GM13976 (cell line): ENCODE results near the gene NR2F1-AS1.
"Not testable (repeated sequence)": the region's sequence is repeated elsewhere in the genome, so short reads cannot be mapped to it uniquely, and the experiment has no call there.

Source experiments
- DNase-seq: peaks from one replicate; pipeline ENCODE4 v3.0.0; 2012; ENCODE audit warnings: low spot score
- CTCF ChIP-seq: IDR thresholded peaks from 2 replicates; pipeline ENCODE4 v1.5.1; 2012; ENCODE audit warnings: borderline replicate concordance, mild to moderate bottlenecking; ENCODE audit not compliant: insufficient read depth; ENCODE audit errors: extremely low read depth, missing control alignments, control extremely low read depth
- in situ Hi-C: fragments of 300-500 bp; cut with MboI; formaldehyde crosslinking; loops from one replicate; pipeline ENCODE4 v1.12.0; 2022; ENCODE audit warnings: low sequenced_read_pairs, mixed read lengths, inconsistent platforms; ENCODE audit not compliant: unreplicated experiment

NR2F1-AS1 gene

GRCh38 chr5:93477816-93478215 lies 103.2 kb downstream of the NR2F1-AS1 start:
- in situ Hi-C loops = no loop called here
- no peak for TF ChIP-seq CTCF

GRCh38 chr5:93476251-93476742 lies 104.7 kb downstream of the NR2F1-AS1 start:
- in situ Hi-C loops = no loop called here
- no peak for DNase-seq
- no peak for TF ChIP-seq CTCF

More at GRCh38 chr5:93477816-93478215, 103.2 kb downstream of the NR2F1-AS1 start:
- DNase-seq = no peak

- DNase-seq = no peak
- in situ Hi-C loops = no loop called here
- TF ChIP-seq CTCF = no peak
Measured at GRCh38 chr5:93462916-93463315, 118.1 kb downstream of the NR2F1-AS1 start.

GRCh38 chr5:93461756-93462155 lies 119.3 kb downstream of the NR2F1-AS1 start:
- no peak for TF ChIP-seq CTCF
- DNase-seq = no peak
- in situ Hi-C loops = no loop called here

GRCh38 chr5:93460286-93460685 lies 120.7 kb downstream of the NR2F1-AS1 start:
- DNase-seq = no peak
- in situ Hi-C loops = no loop called here
- no peak for TF ChIP-seq CTCF

- DNase-seq, in situ Hi-C loops: not testable (repeated sequence)
Measured at GRCh38 chr5:93456796-93457195, 124.2 kb downstream of the NR2F1-AS1 start.

GRCh38 chr5:93454896-93455295 lies 126.1 kb downstream of the NR2F1-AS1 start:
- in situ Hi-C loops = no loop called here
- TF ChIP-seq CTCF = no peak
- DNase-seq = no peak
